ENCODE measurements around the gene ITFG1. TPM values are rescaled to one million over a fixed set of nuclear protein-coding genes. Genes with fewer than 3 reads are reported as not detected.

ITFG1 gene
- total and polyA plus RNA-seq, 9 of the 15 experiments (the other 6 are each of a cell fraction or from before 2014, with no cell fraction given), result 17.1 to 83.5 (median 35.8) TPM

DNA sequence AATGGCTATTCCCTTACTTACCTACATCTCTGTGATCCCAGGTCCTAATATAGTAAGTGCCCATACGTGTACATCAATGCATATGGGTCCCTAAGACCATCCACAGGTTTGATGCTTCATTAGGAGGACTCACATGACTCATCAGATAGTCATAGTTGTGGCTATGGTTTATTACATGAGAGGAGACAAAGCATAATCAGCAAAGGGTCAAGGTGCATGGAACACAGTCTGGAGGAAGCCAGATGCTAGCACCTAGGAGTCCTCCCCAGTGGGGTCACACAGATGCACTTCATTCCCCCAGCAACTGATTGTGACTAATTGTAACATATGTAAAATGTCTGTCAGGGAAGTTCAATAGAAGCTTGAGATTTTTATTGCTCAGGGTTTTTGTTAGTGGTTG is 43.1 kb upstream of the ITFG1 start:
- intact Hi-C loops (cut with micrococcal nuclease) (no loop called here), in situ Hi-C loops (cut with MboI) (no loop called here)
- Histone ChIP-seq H3K9me3 (replicated peaks; ENCODE audit: control insufficient read depth, insufficient read depth, low read depth, low read length) (no peaks in the 10 kb centered on the region), H3K27ac (ENCODE audit: extremely low read depth, low read depth, low read length) (no peak overlapping the region), H3K27me3 (ENCODE audit: control insufficient read depth in 2 of 2, insufficient read depth in 2 of 2, low read length in 2 of 2) (no peaks in the 10 kb centered on the region), H3K79me2 (ENCODE audit: control insufficient read depth, insufficient read depth, low read length) (no peaks in the 10 kb centered on the region), H3K4me1 (replicated peaks in 1 of 2; ENCODE audit: control insufficient read depth in 2 of 2, insufficient read depth in 2 of 2, low read length in 2 of 2) (no peaks in the 10 kb centered on the region), H3K9ac (ENCODE audit: insufficient read depth in 1 of 2, low read depth in 2 of 2, low read length in 2 of 2) (no peak overlapping the region), H3K4me2 (ENCODE audit: insufficient read depth, low read length) (no peak overlapping the region), H3K36me3 (ENCODE audit: control insufficient read depth, insufficient read depth, low read length) (peaks cover 75% of the 10 kb centered on the region), H2AFZ (ENCODE audit: low read depth, low read length) (no peak overlapping the region), H4K20me1 (replicated peaks; ENCODE audit: control insufficient read depth, insufficient read depth, low read length) (no peaks in the 10 kb centered on the region), H3K9me1 (ENCODE audit: control insufficient read depth, insufficient read depth, low read length) (no peaks in the 10 kb centered on the region), H3K4me3 (no peak overlapping the region)
- FAIRE-seq (peak; percentile 69), ATAC-seq (no peak), DNase-seq (ENCODE audit: extremely low read depth in 1 of 4, low spot score in 3 of 4) (no peak)
- 69% methylated on average over 1 of the region's 1 CpG for WGBS (ENCODE audit: insufficient coverage, low coverage, missing lambda C conversion rate)
- BruUV-seq (replicated peaks), result no TSS peak
- CTCF ChIA-PET (ENCODE audit: low intra/inter-chr PET ratio), result no interaction called here
- TF ChIP-seq NFXL1 (CRISPR knock-in tag; IDR thresholded peaks at IDR 0.05), result no peak
- no peak for TF ChIP-seq ZC3H4 (CRISPR knock-in tag; IDR thresholded peaks at IDR 0.05; ENCODE audit: borderline replicate concordance)
- TF ChIP-seq, protein P1, sequence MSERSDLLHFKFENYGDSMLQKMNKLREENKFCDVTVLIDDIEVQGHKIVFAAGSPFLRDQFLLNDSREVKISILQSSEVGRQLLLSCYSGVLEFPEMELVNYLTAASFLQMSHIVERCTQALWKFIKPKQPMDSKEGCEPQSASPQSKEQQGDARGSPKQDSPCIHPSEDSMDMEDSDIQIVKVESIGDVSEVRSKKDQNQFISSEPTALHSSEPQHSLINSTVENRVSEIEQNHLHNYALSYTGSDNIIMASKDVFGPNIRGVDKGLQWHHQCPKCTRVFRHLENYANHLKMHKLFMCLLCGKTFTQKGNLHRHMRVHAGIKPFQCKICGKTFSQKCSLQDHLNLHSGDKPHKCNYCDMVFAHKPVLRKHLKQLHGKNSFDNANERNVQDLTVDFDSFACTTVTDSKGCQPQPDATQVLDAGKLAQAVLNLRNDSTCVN (CRISPR knock-in tag; IDR thresholded peaks at IDR 0.05), result no peak
- POLR2A ChIA-PET, result interaction anchor here (0.7 kb wide), 1 partner anchor 15 kb away, joined by 3 read pairs; no protein-coding TSS in a partner anchor

DNA sequence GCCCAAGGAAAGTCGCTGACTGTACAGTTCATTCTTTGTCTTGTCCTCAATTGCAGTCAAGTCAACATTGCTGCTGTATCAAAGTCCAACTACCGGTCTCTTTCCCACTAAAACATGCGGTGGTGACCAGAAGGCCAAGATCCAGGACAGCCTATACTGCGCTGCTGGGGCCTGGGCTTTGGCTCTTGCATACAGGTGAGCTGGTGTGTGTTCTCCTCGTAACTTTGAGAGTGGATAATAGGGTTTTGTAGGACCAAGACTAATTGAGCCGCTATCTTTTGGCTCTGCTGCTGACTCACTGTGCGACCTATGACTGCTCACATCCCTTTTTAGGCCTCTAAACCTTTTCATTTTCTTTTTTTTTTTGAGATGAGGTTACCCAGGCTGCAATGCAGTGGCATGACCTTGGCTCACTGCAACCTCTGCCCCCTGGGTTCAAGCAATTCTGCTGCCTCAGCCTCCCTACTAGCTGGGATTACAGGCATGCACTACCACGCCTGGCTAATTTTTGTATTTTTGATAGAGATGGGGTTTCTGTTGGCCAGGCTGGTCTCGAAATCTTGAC is 38.9 kb upstream of the ITFG1 start:
- Histone ChIP-seq H3K4me2 (ENCODE audit: insufficient read depth, low read length) (no peak overlapping the region), H3K9ac (ENCODE audit: insufficient read depth in 1 of 2, low read depth in 2 of 2, low read length in 2 of 2) (no peak overlapping the region), H3K36me3 (ENCODE audit: control insufficient read depth, insufficient read depth, low read length) (peaks cover 75% of the 10 kb centered on the region), H3K4me3 (no peak overlapping the region), H3K27ac (ENCODE audit: extremely low read depth, low read depth, low read length) (no peak overlapping the region), H3K27me3 (ENCODE audit: control insufficient read depth in 2 of 2, insufficient read depth in 2 of 2, low read length in 2 of 2) (no peaks in the 10 kb centered on the region), H3K9me1 (ENCODE audit: control insufficient read depth, insufficient read depth, low read length) (no peaks in the 10 kb centered on the region), H3K4me1 (replicated peaks in 1 of 2; ENCODE audit: control insufficient read depth in 2 of 2, insufficient read depth in 2 of 2, low read length in 2 of 2) (peaks cover 0 to 7% of the 10 kb centered on the region in 2 experiments; a peak in 2 of 5 replicates), H3K79me2 (ENCODE audit: control insufficient read depth, insufficient read depth, low read length) (peaks cover 26% of the 10 kb centered on the region), H2AFZ (ENCODE audit: low read depth, low read length) (no peak overlapping the region), H3K9me3 (replicated peaks; ENCODE audit: control insufficient read depth, insufficient read depth, low read depth, low read length) (no peaks in the 10 kb centered on the region), H4K20me1 (replicated peaks; ENCODE audit: control insufficient read depth, insufficient read depth, low read length) (no peaks in the 10 kb centered on the region)
- POLR2A ChIA-PET, result no interaction called here
- CTCF ChIA-PET (ENCODE audit: low intra/inter-chr PET ratio), result no interaction called here
- WGBS (ENCODE audit: insufficient coverage, low coverage, missing lambda C conversion rate), result 93% methylated on average over 9 of the region's 9 CpGs
- TF ChIP-seq XRCC5 (IDR thresholded peaks at IDR 0.05; ENCODE audit: low read depth, low read length) (no peak), TBP (optimal IDR thresholded peaks at IDR 0.05; ENCODE audit: low read depth, low read length) (no peak), ZNF316 (IDR thresholded peaks at IDR 0.05) (peak; percentile 26), ZNF274 (IDR thresholded peaks at IDR 0.05; ENCODE audit: borderline replicate concordance, low read depth, low read length) (no peak), RBBP5 (IDR thresholded peaks at IDR 0.05; ENCODE audit: borderline replicate concordance, insufficient read depth, low read length, poor library complexity, severe bottlenecking) (no peak), POLR2AphosphoS5 (IDR thresholded peaks at IDR 0.05; ENCODE audit: control insufficient read depth, insufficient read depth, low read depth, low read length) (no peak)
- no peak for FAIRE-seq
- ATAC-seq, result no peak
- no peak for DNase-seq (ENCODE audit: extremely low read depth in 1 of 4, low spot score in 3 of 4)
- intact Hi-C loops (cut with micrococcal nuclease) (no loop called here), in situ Hi-C loops (cut with MboI) (no loop called here)
- BruUV-seq (replicated peaks), result no TSS peak
